ENCODE data around the gene EFNB3. TPM values are rescaled to one million over a fixed set of nuclear protein-coding genes. Genes with fewer than 3 reads are reported as not detected.

The EFNB3 gene
- total RNA-seq, 2 experiments from 2014 or later = not detected

- POLR2A ChIA-PET = interaction anchor here (1.1 kb wide), 1 partner anchor 55 kb away, joined by 3 read pairs; the partner anchor contains the start of genes TP53 and WRAP53
- Mint-ChIP-seq H3K36me3 (no peaks in the 10 kb centered on the region), H3K27me3 (peaks cover 26% of the 10 kb centered on the region), H3K4me1 (no peaks in the 10 kb centered on the region), H3K9me3 (no peaks in the 10 kb centered on the region), H3K27ac (no peak overlapping the region), H3K4me3 (no peak overlapping the region)
- no peak for ATAC-seq (ENCODE audit: low read depth)
- no peak for DNase-seq
These were observed 37.7 kb downstream of the EFNB3 start for GRCh38 chr17:7742729-7743128.

- H3K4me1 Mint-ChIP-seq = no peaks in the 10 kb centered on the region
- no peak overlapping the region for H3K27ac Mint-ChIP-seq
- peaks cover 21% of the 10 kb centered on the region for H3K27me3 Mint-ChIP-seq
- ATAC-seq (ENCODE audit: low read depth) (no peak), DNase-seq (no peak)
- no peak overlapping the region for H3K4me3 Mint-ChIP-seq
- H3K9me3 Mint-ChIP-seq = no peaks in the 10 kb centered on the region
- POLR2A ChIA-PET = interaction anchor here (0.6 to 1.4 kb wide), 2 partner anchors 46 to 113 kb away, joined by 3 to 5 read pairs; partner anchors contain the start of gene NAA38
- H3K36me3 Mint-ChIP-seq = no peaks in the 10 kb centered on the region
These were observed 39.4 kb downstream of the EFNB3 start for GRCh38 chr17:7744416-7744815.

- POLR2A ChIA-PET = interaction anchor here (0.6 kb wide), 1 partner anchor 18 kb away, joined by 4 read pairs; no protein-coding TSS in a partner anchor
- Mint-ChIP-seq H3K27me3 (peaks cover 18% of the 10 kb centered on the region), H3K4me1 (no peaks in the 10 kb centered on the region), H3K4me3 (no peak overlapping the region), H3K27ac (no peak overlapping the region), H3K9me3 (no peaks in the 10 kb centered on the region), H3K36me3 (no peaks in the 10 kb centered on the region)
- DNase-seq (no peak), ATAC-seq (ENCODE audit: low read depth) (no peak)
These were observed 40.9 kb downstream of the EFNB3 start for GRCh38 chr17:7745748-7746470.

- ATAC-seq (ENCODE audit: low read depth) (no peak), DNase-seq (no peak)
- H3K27ac Mint-ChIP-seq = no peak overlapping the region
- H3K4me3 Mint-ChIP-seq = no peak overlapping the region
- H3K27me3 Mint-ChIP-seq = peaks cover 18% of the 10 kb centered on the region
- no peaks in the 10 kb centered on the region for H3K9me3 Mint-ChIP-seq
- no peaks in the 10 kb centered on the region for H3K4me1 Mint-ChIP-seq
- no peaks in the 10 kb centered on the region for H3K36me3 Mint-ChIP-seq
- POLR2A ChIA-PET = no interaction called here
These were observed 42.7 kb downstream of the EFNB3 start for GRCh38 chr17:7747635-7748071.

- H3K4me3 Mint-ChIP-seq = no peak overlapping the region
- ATAC-seq (ENCODE audit: low read depth) = no peak
- peaks cover 18% of the 10 kb centered on the region for H3K27me3 Mint-ChIP-seq
- POLR2A ChIA-PET = interaction anchor here (0.6 kb wide), 1 partner anchor 215 kb away, joined by 3 read pairs; no protein-coding TSS in a partner anchor
- no peak overlapping the region for H3K27ac Mint-ChIP-seq
- no peaks in the 10 kb centered on the region for H3K36me3 Mint-ChIP-seq
- DNase-seq = no peak
- no peaks in the 10 kb centered on the region for H3K4me1 Mint-ChIP-seq
- no peaks in the 10 kb centered on the region for H3K9me3 Mint-ChIP-seq
These were observed 43.2 kb downstream of the EFNB3 start for GRCh38 chr17:7748076-7748775.

- H3K4me3 Mint-ChIP-seq = no peak overlapping the region
- no peak overlapping the region for H3K27ac Mint-ChIP-seq
- H3K9me3 Mint-ChIP-seq = no peaks in the 10 kb centered on the region
- H3K27me3 Mint-ChIP-seq = peaks cover 23% of the 10 kb centered on the region
- no peak for DNase-seq
- POLR2A ChIA-PET = no interaction called here
- H3K4me1 Mint-ChIP-seq = peaks cover 2% of the 10 kb centered on the region
- ATAC-seq (ENCODE audit: low read depth) = no peak
- no peaks in the 10 kb centered on the region for H3K36me3 Mint-ChIP-seq
These were observed 45.4 kb downstream of the EFNB3 start for GRCh38 chr17:7750321-7750821.

- Mint-ChIP-seq H3K27ac (no peak overlapping the region), H3K4me1 (peaks cover 9% of the 10 kb centered on the region), H3K4me3 (no peak overlapping the region), H3K9me3 (no peaks in the 10 kb centered on the region), H3K27me3 (peaks cover 12% of the 10 kb centered on the region), H3K36me3 (no peaks in the 10 kb centered on the region)
- ATAC-seq (ENCODE audit: low read depth) = no peak
- POLR2A ChIA-PET = interaction anchor here (0.6 kb wide), 1 partner anchor 41 kb away, joined by 4 read pairs; no protein-coding TSS in a partner anchor
- no peak for DNase-seq
These were observed 49.7 kb downstream of the EFNB3 start for GRCh38 chr17:7754656-7755055.

GRCh38 chr17:7755095-7755890, 50.3 kb downstream of the EFNB3 start:
- Mint-ChIP-seq H3K27me3 (peaks cover 12% of the 10 kb centered on the region), H3K9me3 (no peaks in the 10 kb centered on the region), H3K4me1 (peaks cover 9% of the 10 kb centered on the region), H3K27ac (no peak overlapping the region), H3K36me3 (no peaks in the 10 kb centered on the region), H3K4me3 (no peak overlapping the region)
- POLR2A ChIA-PET = no interaction called here
- DNase-seq (no peak), ATAC-seq (ENCODE audit: low read depth) (no peak)

- Mint-ChIP-seq H3K27me3 (peaks cover 9% of the 10 kb centered on the region), H3K9me3 (no peaks in the 10 kb centered on the region), H3K4me1 (peaks cover 9% of the 10 kb centered on the region), H3K4me3 (no peak overlapping the region), H3K36me3 (no peaks in the 10 kb centered on the region), H3K27ac (no peak overlapping the region)
- ATAC-seq (ENCODE audit: low read depth) (no peak), DNase-seq (no peak)
- POLR2A ChIA-PET = no interaction called here
These were observed 52.0 kb downstream of the EFNB3 start for GRCh38 chr17:7756968-7757367.

Other genes starting within 250 kb of the EFNB3 start
- 10 to 100 TPM; 56.0 to 58.6 TPM for gene ZBTB4, start 225.6 kb upstream of the EFNB3 start, total RNA-seq
- gene SLC35G6, start 223.8 kb upstream of the EFNB3 start, total RNA-seq = not detected
- gene POLR2A, start 220.8 kb upstream of the EFNB3 start, total RNA-seq = 100 to 1,000 TPM; 192 to 214 TPM
- gene TNFSF12, start 156.1 kb upstream of the EFNB3 start, total RNA-seq = 10 to 100 TPM; 93.0 to 95.7 TPM
- gene TNFSF13, start 146.5 kb upstream of the EFNB3 start, total RNA-seq = 1 to 10 TPM; 8.2 to 8.4 TPM
- 10 to 100 TPM; 43.7 to 50.2 TPM for gene SENP3, start 143.3 kb upstream of the EFNB3 start, total RNA-seq
- 10 to 100 TPM; 32.5 to 33.9 TPM for gene CD68, start 125.6 kb upstream of the EFNB3 start, total RNA-seq
- gene MPDU1, start 121.3 kb upstream of the EFNB3 start, total RNA-seq = 10 to 100 TPM; 50.2 TPM
- under 1 TPM; 0.30 to 0.57 TPM for gene SOX15, start 115.1 kb upstream of the EFNB3 start, total RNA-seq
- gene FXR2, start 90.3 kb upstream of the EFNB3 start, total RNA-seq = 10 to 100 TPM; 37.7 to 38.2 TPM
- gene SAT2, start 77.4 kb upstream of the EFNB3 start, total RNA-seq = 10 to 100 TPM; 40.0 to 41.2 TPM
- gene SHBG, start 75.1 kb upstream of the EFNB3 start, total RNA-seq = not detected
- gene ATP1B2, start 54.3 kb upstream of the EFNB3 start, total RNA-seq = under 1 TPM; 0.14 to 0.42 TPM
- 100 to 1,000 TPM; 128 to 131 TPM for gene TP53, start 17.7 kb upstream of the EFNB3 start, total RNA-seq
- 10 to 100 TPM; 19.3 to 19.4 TPM for gene WRAP53, start 16.7 kb upstream of the EFNB3 start, total RNA-seq
- gene DNAH2, start 12.5 kb downstream of the EFNB3 start, total RNA-seq = not detected
- gene KDM6B, start 129.0 kb downstream of the EFNB3 start, total RNA-seq = 10 to 100 TPM; 43.4 to 50.9 TPM
- 1 to 10 TPM; 2.9 to 3.7 TPM for gene TMEM88, start 149.9 kb downstream of the EFNB3 start, total RNA-seq
- gene NAA38, start 152.4 kb downstream of the EFNB3 start, total RNA-seq = 10 to 100 TPM; 62.1 to 71.7 TPM
- gene CYB5D1, start 152.8 kb downstream of the EFNB3 start, total RNA-seq = 1 to 10 TPM; 7.3 to 7.9 TPM
- gene CHD3, start 183.6 kb downstream of the EFNB3 start, total RNA-seq = 100 to 1,000 TPM; 194 to 199 TPM
- 1 to 10 TPM; 4.5 to 5.5 TPM for gene RNF227, start 211.1 kb downstream of the EFNB3 start, total RNA-seq
- 10 to 100 TPM; 10.6 to 12.5 TPM for gene KCNAB3, start 224.7 kb downstream of the EFNB3 start, total RNA-seq
- 100 to 1,000 TPM; 222 to 237 TPM for gene TRAPPC1, start 226.7 kb downstream of the EFNB3 start, total RNA-seq
- 10 to 100 TPM; 57.3 to 62.7 TPM for gene CNTROB, start 227.0 kb downstream of the EFNB3 start, total RNA-seq